NCI-H2107 (cell line): ENCODE measurements around the gene DOLK.
A peak's percentile ranks its signal among the peaks of the same experiment; 100 is the strongest.
"Not testable (repeated sequence)": the region's sequence is repeated elsewhere in the genome, so short reads cannot be mapped to it uniquely, and the experiment has no call there.

ENCODE experiments used
- DNase-seq: peaks from one replicate; lab custom pipeline; 2025; lab: John Stamatoyannopoulos, UW

The DOLK gene

GRCh38 chr9:128947527-128948301 is at the start of gene DOLK, which contains the start of gene NUP188:
Gene DOLK, minus strand, starts transcription at chr9:128947603. Its CDS starts 300 bp downstream, at chr9:128947303.
Gene NUP188, plus strand, starts transcription at chr9:128947699. Its CDS starts 21 bp downstream, at chr9:128947720.
- DNase-seq, result peak; percentile 90

DNA sequence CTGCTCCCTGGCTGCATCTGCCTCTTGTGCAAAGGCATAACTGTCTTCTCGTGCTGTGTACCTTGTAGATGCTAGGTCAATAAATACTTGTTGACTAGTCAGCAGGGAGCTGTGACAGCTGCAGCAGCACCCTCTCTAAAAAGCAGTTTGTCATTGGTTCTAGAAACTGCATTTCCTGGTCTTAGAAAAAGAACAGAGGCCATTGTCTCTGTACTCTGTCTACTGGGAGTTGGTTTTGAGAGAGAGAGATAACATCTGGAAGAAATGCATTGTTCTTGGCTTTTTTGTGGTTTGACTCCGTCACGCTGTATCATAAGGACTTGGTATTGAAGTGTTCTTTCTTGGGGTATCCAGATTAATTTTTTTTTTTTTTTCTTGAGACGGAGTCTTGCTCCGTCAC is 48.4 kb upstream of the DOLK start:
- DNase-seq, result peak; percentile 24

GRCh38 chr9:128992995-128993394 is 45.6 kb upstream of the DOLK start:
- peak; percentile 15 for DNase-seq

DNA sequence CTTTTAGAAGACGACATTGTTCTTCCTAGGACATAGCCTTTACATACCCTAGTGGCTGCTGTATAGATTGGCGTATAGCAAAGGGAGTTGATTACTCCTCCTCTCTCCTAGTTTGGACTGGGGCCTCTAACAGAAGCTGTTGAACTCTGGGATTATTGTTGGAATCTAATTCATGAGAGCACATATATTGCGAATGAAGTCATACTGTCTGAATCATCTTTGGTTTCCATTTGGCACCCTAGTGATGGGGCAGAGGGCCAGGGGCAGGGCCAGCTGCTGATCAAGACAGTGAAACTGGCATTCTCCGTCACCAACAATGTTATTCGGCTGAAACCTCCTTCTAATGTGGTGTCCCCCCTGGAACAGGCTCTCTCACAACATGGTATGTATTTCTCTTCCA is 40.4 kb upstream of the DOLK start:
- no peak for DNase-seq

GRCh38 chr9:128986671-128987070 is 39.3 kb upstream of the DOLK start:
- DNase-seq, result no peak

DNA sequence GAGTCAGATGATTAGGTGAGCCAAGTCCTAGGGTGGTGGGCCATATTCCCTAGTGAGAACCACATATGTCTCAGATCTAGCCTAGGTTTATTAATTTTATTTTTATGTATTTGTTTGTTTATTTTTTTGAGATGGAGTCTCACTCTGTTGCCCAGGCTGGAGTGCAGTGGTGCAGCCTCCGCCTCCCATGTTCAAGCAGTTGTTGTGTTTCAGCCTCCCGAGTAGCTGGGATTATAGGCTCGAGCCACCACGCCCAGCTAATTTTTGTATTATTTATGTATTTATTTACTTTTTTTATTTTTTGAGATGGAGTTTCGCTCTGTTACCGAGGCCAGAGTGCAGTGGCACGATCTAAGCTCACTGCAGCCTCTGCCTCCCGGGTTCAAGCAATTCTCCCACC is 36.1 kb upstream of the DOLK start:
- no peak for DNase-seq

DNA sequence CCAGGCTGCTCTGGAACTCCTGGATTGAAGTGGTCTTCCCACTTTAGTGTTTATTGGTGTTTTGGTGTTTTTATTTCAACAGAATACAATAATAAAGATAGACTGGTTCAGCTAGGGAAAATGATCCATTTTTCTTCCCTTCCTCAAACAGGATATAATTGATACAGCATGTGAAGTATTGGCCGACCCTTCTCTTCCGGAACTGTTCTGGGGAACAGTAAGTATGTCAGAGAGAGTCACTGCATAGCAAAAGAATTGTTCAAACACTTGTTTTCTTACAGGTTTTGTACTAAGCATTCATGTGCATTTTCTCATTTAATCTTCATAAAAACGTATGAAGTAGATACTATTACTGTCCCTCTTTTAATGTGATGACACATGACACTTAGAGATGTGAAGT is 31.7 kb upstream of the DOLK start:
- DNase-seq, result no peak

DNA sequence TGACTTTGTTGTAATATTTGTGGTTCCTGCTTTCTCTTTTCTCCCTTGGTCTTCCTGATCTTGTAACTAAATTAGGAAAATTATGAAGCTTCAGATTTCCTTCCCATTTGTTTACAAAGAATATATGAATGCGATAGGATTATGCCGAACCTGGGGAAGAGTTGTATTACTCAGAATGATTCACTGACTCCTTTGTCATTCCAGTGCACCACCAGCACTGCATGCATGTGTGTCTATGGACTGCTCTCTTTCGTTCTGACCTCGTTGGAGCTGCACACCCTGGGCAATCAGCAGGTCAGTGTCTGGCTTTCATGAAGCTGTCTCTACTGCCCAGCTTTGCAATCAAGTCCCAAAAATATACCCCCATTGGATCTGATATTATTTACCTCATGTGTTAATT is 25.6 kb upstream of the DOLK start:
- DNase-seq, result no peak

DNA sequence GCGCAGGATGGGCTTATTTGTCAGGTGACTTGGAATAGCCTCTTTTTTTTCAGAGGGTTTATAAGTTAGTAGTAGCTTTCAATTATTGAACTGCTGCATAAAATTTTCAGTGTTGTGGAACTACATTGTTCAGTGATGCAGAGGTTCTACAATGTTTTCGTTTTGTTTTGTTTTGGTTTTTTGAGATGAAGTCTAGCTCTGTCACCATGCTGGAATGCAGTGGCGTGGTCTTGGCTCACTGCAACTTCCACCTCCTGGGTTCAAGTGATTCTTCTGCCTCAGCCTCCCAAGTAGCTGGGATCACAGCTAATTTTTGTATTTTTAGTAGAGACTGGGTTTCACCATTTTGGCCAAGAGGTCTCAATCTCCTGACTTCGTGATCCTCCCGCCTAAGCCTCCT is 22.1 kb upstream of the DOLK start:
- DNase-seq, result no peak

GRCh38 chr9:128961403-128961802 is 14.0 kb upstream of the DOLK start:
- DNase-seq, result not testable (repeated sequence)

- no peak for DNase-seq
Measured at GRCh38 chr9:128947277-128947526, 201 bp downstream of the DOLK start.

DNA sequence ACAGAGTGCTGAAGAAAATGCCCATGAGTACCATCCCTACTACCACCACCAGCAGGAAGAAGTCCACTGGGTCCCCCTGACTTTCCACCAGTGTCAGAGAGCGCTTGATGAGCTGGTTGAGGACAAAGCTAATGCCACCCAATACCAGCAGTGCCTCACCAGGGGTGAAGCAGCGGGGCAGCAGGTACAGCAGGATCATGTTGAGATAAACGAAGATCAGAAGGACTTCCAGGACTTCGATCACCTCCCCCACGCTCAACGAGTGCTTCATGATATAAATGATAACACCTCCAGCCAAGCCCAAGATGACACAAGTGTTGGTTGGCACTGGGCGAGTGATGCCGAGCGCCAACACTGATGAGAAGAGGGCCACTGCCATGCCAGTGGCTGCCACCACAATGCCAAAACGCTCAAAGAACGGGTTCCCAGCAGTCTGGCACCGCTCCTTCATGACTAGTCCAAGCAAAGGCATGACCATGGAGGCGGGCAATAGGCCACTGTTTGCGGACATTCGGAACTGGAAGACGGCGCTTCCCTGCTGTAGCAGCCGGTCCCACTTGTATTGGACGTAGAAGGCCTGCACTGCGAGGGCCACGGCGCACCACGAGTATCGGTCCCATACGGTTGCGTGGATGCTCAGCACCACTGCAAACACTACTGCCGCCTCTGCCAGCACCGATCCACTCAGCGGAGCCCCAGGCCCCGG is 679 bp downstream of the DOLK start:
- DNase-seq, result no peak

GRCh38 chr9:128945798-128946501 is 1.5 kb downstream of the DOLK start:
- no peak for DNase-seq

DNA sequence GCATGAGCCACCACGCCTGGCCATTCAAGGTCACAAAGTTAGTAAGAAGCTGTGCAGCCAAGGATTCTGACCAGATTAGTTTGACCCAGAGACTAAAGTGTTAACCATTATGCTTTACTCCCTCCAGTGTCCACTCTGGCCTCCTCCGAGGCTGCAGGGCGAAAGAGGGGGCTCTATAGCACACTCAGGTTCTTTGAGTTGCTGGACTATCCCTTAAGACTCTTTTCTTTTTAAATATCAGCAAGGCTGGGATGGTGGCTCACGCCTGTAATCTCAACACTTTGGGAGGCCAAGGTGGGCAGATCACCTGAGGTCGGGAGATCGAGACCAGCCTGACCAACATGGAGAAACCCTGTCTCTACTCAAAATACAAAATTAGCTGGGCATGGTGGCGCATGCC is 2.4 kb downstream of the DOLK start:
- DNase-seq, result not testable (repeated sequence)

GRCh38 chr9:128943832-128944620 is 3.4 kb downstream of the DOLK start:
- no peak for DNase-seq

DNA sequence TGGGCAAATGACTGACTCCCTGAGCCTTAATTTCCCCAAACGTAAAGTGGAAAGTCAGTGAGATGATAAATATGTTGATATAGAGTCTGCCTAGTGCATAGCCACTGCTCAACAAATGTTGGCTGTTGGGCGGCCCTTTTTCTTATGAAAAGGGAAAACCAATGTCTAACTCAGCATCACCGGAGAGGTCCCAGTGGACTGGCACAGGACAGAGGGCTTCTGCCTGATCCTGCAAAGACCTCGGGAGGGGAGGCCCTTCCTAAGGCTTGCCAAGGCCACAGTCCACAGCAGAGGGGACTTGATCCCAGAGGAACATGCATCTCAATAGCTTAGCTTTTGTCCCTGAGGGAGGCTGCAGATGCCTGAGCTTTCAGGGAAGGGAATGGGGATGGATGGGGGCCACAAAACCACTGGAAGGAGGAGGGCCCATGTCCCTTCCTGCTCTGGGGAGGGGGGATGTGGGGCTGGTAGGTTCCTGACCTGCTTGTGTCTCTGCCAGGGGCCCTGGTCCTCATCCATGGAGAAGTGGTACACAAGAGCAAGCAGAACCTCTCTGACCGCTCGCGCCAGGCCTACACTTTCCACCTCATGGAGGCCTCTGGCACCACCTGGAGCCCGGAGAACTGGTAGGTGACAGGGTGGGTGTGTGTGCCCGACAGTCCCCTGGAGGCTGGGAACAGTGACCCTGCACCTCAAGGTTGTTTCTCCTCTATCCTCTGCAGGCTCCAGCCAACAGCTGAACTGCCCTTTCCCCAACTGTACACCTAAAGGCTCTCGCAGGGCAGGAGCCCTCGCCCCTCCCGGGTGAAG is 6.3 kb downstream of the DOLK start:
- DNase-seq, result no peak

DNA sequence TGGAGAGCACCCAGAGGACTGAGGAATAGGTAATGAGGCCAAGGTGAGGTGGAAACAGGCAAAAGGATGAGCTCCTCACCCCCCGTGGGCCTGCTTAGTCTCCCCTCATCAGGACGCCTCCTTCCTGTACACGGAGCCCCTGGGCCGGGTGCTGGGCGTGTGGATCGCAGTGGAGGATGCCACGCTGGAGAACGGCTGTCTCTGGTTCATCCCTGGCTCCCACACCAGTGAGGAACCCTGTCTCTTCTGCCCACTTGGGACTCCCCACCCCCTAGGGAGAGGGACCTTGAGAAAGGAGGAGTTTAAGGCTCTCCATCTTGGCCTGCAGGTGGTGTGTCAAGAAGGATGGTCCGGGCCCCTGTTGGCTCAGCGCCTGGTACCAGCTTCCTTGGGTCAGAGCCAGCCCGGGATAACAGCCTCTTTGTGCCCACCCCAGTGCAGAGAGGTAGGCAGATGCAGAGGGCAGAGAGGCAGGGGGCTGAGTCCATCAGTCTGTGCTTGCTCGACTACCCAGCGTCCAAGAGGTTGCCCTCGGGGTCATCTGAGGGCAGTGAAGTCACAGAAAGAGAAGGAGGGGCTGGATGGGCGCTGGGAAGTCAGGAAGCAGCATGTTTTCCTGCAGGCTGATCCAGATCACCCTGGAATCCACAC is 7.0 kb downstream of the DOLK start:
- no peak for DNase-seq

DNA sequence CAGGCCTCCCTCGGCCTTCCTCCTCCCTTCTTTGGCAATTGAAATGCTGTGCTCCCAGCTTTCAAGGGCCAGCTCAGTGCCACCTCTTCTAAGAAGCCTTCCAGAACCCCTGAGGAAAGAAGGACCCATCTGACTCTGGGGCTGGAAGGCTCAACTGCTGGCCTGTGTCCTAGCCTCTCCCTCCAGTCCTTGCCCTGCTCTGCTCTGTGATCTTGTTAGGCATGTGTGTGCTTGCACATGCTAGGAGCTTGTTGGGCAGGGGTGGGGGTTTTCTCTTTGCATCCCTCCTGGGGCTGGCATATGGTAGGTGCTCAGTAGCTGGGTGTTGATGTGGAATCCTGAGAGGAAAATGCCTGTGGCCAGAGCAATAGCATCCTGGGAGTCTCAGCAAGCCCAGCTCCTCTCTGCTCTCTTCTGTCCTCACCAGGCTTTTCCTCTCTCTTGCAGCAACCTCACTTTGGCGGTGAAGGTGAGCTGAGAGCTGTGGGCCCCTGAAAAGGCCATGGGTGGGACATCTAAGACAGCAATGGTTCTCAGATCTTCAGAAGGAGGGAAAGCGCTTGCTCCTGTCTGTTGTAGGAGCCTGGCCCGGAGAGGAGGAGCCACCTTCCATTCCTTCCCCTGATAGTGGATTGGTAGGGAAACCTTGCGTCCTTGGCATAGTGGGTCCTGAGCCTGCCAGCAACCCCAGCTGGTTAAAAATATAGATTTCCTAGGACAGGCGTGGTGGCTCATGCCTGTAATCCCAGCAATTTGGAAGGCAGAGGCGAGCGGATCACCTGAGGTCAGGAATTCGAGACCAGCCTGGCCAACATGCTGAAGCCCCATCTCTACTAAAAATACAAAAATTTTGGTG is 9.9 kb downstream of the DOLK start:
- DNase-seq, result no peak

GRCh38 chr9:128936171-128936865 is 11.1 kb downstream of the DOLK start:
- DNase-seq, result no peak
